ENCODE results near the gene ADGRV1. TPM values are rescaled to one million over a fixed set of nuclear protein-coding genes. Genes with fewer than 3 reads are reported as not detected.

The ADGRV1 gene
- total RNA-seq, 1 donor from 2014 or later = 10.0 TPM

- Histone ChIP-seq H3K4me2 (ENCODE audit: low read length) (no peak overlapping the region), H3K27me3 (ENCODE audit: insufficient read depth, low read length) (no peaks in the 10 kb centered on the region), H3K9me3 (ENCODE audit: insufficient read depth, low read depth, low read length) (no peaks in the 10 kb centered on the region), H3K36me3 (ENCODE audit: insufficient read depth, low read length) (no peaks in the 10 kb centered on the region), H4K20me1 (ENCODE audit: insufficient read depth, low read length) (no peaks in the 10 kb centered on the region), H3K9ac (ENCODE audit: low read length) (no peak overlapping the region), H3K79me2 (ENCODE audit: insufficient read depth, low read length) (no peaks in the 10 kb centered on the region), H3K4me3 (ENCODE audit: insufficient read depth, low read depth, low read length) (no peak overlapping the region), H2AFZ (ENCODE audit: low read depth, low read length) (no peak overlapping the region), H3K4me1 (ENCODE audit: insufficient read depth, low read length) (no peaks in the 10 kb centered on the region), H3K27ac (ENCODE audit: low read depth, low read length) (no peak overlapping the region)
- H3K4me1 Mint-ChIP-seq (ENCODE audit: low read depth, unreplicated experiment) = no peaks in the 10 kb centered on the region
- H3K9me3 Mint-ChIP-seq (ENCODE audit: unreplicated experiment) = no peaks in the 10 kb centered on the region
- DNase-seq (ENCODE audit: low read depth) (no peak), FAIRE-seq (no peak)
- no peak for TF ChIP-seq EZH2 (IDR thresholded peaks at IDR 0.05; ENCODE audit: insufficient read depth, low read length)
- TF ChIP-seq CTCF (IDR thresholded peaks at IDR 0.05; ENCODE audit: insufficient read depth, low read depth, low read length) = no peak
- H3K4me3 Mint-ChIP-seq (ENCODE audit: unreplicated experiment) = no peak overlapping the region
- H3K27ac Mint-ChIP-seq (ENCODE audit: unreplicated experiment) = no peak overlapping the region
- H3K36me3 Mint-ChIP-seq (ENCODE audit: low read depth, unreplicated experiment) = no peaks in the 10 kb centered on the region
- H3K27me3 Mint-ChIP-seq (ENCODE audit: low read depth, unreplicated experiment) = no peaks in the 10 kb centered on the region
Measured at GRCh38 chr5:90689064-90689463, 130.5 kb downstream of the ADGRV1 start.

GRCh38 chr5:90690307-90690706 lies 131.7 kb downstream of the ADGRV1 start:
- Mint-ChIP-seq H3K4me1 (ENCODE audit: low read depth, unreplicated experiment) (no peaks in the 10 kb centered on the region), H3K27ac (ENCODE audit: unreplicated experiment) (no peak overlapping the region), H3K4me3 (ENCODE audit: unreplicated experiment) (no peak overlapping the region), H3K9me3 (ENCODE audit: unreplicated experiment) (no peaks in the 10 kb centered on the region), H3K27me3 (ENCODE audit: low read depth, unreplicated experiment) (no peaks in the 10 kb centered on the region), H3K36me3 (ENCODE audit: low read depth, unreplicated experiment) (no peaks in the 10 kb centered on the region)
- no peaks in the 10 kb centered on the region for H3K4me1 ChIP-seq (ENCODE audit: insufficient read depth, low read length)
- H3K9me3 ChIP-seq (ENCODE audit: insufficient read depth, low read depth, low read length) = no peaks in the 10 kb centered on the region
- TF ChIP-seq CTCF (IDR thresholded peaks at IDR 0.05; ENCODE audit: insufficient read depth, low read depth, low read length) = no peak
- TF ChIP-seq EZH2 (IDR thresholded peaks at IDR 0.05; ENCODE audit: insufficient read depth, low read length) = no peak
- no peaks in the 10 kb centered on the region for H3K36me3 ChIP-seq (ENCODE audit: insufficient read depth, low read length)
- no peak overlapping the region for H3K4me3 ChIP-seq (ENCODE audit: insufficient read depth, low read depth, low read length)
- no peak overlapping the region for H3K27ac ChIP-seq (ENCODE audit: low read depth, low read length)
- no peak overlapping the region for H3K4me2 ChIP-seq (ENCODE audit: low read length)
- H3K79me2 ChIP-seq (ENCODE audit: insufficient read depth, low read length) = no peaks in the 10 kb centered on the region
- H4K20me1 ChIP-seq (ENCODE audit: insufficient read depth, low read length) = no peaks in the 10 kb centered on the region
- no peak overlapping the region for H2AFZ ChIP-seq (ENCODE audit: low read depth, low read length)
- no peaks in the 10 kb centered on the region for H3K27me3 ChIP-seq (ENCODE audit: insufficient read depth, low read length)
- FAIRE-seq (no peak), DNase-seq (ENCODE audit: low read depth) (no peak)
- no peak overlapping the region for H3K9ac ChIP-seq (ENCODE audit: low read length)

- H3K9ac ChIP-seq (ENCODE audit: low read length) = no peak overlapping the region
- no peaks in the 10 kb centered on the region for H3K4me1 Mint-ChIP-seq (ENCODE audit: low read depth, unreplicated experiment)
- H3K36me3 Mint-ChIP-seq (ENCODE audit: low read depth, unreplicated experiment) = no peaks in the 10 kb centered on the region
- H3K27me3 ChIP-seq (ENCODE audit: insufficient read depth, low read length) = no peaks in the 10 kb centered on the region
- H3K9me3 ChIP-seq (ENCODE audit: insufficient read depth, low read depth, low read length) = no peaks in the 10 kb centered on the region
- no peaks in the 10 kb centered on the region for H3K36me3 ChIP-seq (ENCODE audit: insufficient read depth, low read length)
- no peak for FAIRE-seq
- H4K20me1 ChIP-seq (ENCODE audit: insufficient read depth, low read length) = no peaks in the 10 kb centered on the region
- H3K4me3 Mint-ChIP-seq (ENCODE audit: unreplicated experiment) = no peak overlapping the region
- no peak overlapping the region for H3K27ac Mint-ChIP-seq (ENCODE audit: unreplicated experiment)
- H3K4me2 ChIP-seq (ENCODE audit: low read length) = no peak overlapping the region
- DNase-seq (ENCODE audit: low read depth) = no peak
- no peaks in the 10 kb centered on the region for H3K9me3 Mint-ChIP-seq (ENCODE audit: unreplicated experiment)
- no peaks in the 10 kb centered on the region for H3K79me2 ChIP-seq (ENCODE audit: insufficient read depth, low read length)
- no peak overlapping the region for H3K27ac ChIP-seq (ENCODE audit: low read depth, low read length)
- TF ChIP-seq EZH2 (IDR thresholded peaks at IDR 0.05; ENCODE audit: insufficient read depth, low read length) = no peak
- no peak for TF ChIP-seq CTCF (IDR thresholded peaks at IDR 0.05; ENCODE audit: insufficient read depth, low read depth, low read length)
- H2AFZ ChIP-seq (ENCODE audit: low read depth, low read length) = no peak overlapping the region
- no peaks in the 10 kb centered on the region for H3K4me1 ChIP-seq (ENCODE audit: insufficient read depth, low read length)
- no peak overlapping the region for H3K4me3 ChIP-seq (ENCODE audit: insufficient read depth, low read depth, low read length)
- H3K27me3 Mint-ChIP-seq (ENCODE audit: low read depth, unreplicated experiment) = no peaks in the 10 kb centered on the region
Measured at GRCh38 chr5:90691533-90691932, 132.9 kb downstream of the ADGRV1 start.
